ENCODE results near the gene ATL2. TPM values are rescaled to one million over a fixed set of nuclear protein-coding genes. Genes with fewer than 3 reads are reported as not detected.

The ATL2 gene
- total and polyA plus RNA-seq, 9 donors, result 28.1 to 44.1 (median 31.7) TPM

DNA sequence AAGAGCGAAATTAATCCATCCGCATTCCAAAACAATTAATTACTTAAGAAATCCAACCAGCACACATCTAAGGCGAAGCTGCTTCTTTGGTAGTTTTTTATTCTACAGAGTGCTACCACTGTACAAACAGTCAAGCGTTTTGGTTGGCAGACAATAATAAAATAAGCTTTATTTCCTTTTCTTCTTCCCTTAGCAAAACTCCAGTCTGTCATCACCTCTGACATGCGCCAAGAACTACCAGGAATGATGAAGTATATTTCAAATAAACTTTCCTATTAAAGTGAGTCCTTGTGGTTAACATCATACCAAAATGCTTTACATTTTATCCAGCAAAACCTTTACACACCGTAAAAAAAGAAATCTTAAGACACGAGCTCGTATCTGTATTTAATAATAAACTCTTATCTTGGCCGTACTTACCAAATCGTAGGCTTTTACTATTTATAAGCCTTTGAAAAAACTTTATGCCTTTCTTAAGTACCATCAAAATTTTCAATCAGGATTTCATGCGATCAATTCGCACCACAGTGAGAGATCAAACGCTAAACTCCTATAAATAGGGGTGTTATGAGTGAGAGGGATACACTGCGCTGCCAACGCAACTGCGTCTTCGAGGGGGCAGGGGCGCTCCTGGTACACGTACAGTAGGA lies 1.3 kb downstream of the ATL2 start:
- Histone ChIP-seq H3K36me3 (ENCODE audit: control insufficient read depth, insufficient read depth, low read length) (no peaks in the 10 kb centered on the region), H3K9me3 (replicated peaks; ENCODE audit: control insufficient read depth, low read depth, low read length) (no peaks in the 10 kb centered on the region), H3K4me3 (ENCODE audit: low read length) (peak overlapping the region; percentile 70), H3K4me1 (ENCODE audit: control insufficient read depth, insufficient read depth, low read length) (peaks cover 12% of the 10 kb centered on the region), H3K27ac (ENCODE audit: low read length) (peak overlapping the region; percentile 92), H3K27me3 (ENCODE audit: control insufficient read depth, insufficient read depth, low read length) (no peaks in the 10 kb centered on the region)
- peak; percentile 53 for DNase-seq
- 0% methylated on average over 5 of the region's 19 CpGs for whole genome bisulfite sequencing (ENCODE audit: insufficient coverage)

GRCh38 chr2:38374984-38375383 lies 2.1 kb downstream of the ATL2 start:
- no CpG with 5 or more reads among the region's 2 CpGs for WGBS (ENCODE audit: insufficient coverage)
- DNase-seq, result no peak
- Histone ChIP-seq H3K9me3 (replicated peaks; ENCODE audit: control insufficient read depth, low read depth, low read length) (no peaks in the 10 kb centered on the region), H3K4me1 (ENCODE audit: control insufficient read depth, insufficient read depth, low read length) (peaks cover 10% of the 10 kb centered on the region), H3K36me3 (ENCODE audit: control insufficient read depth, insufficient read depth, low read length) (no peaks in the 10 kb centered on the region), H3K27ac (ENCODE audit: low read length) (no peak overlapping the region), H3K27me3 (ENCODE audit: control insufficient read depth, insufficient read depth, low read length) (no peaks in the 10 kb centered on the region), H3K4me3 (ENCODE audit: low read length) (no peak overlapping the region)

GRCh38 chr2:38371235-38371634 lies 5.8 kb downstream of the ATL2 start:
- no peaks in the 10 kb centered on the region for H3K9me3 ChIP-seq (replicated peaks; ENCODE audit: control insufficient read depth, low read depth, low read length)
- H3K36me3 ChIP-seq (ENCODE audit: control insufficient read depth, insufficient read depth, low read length), result no peaks in the 10 kb centered on the region
- H3K4me1 ChIP-seq (ENCODE audit: control insufficient read depth, insufficient read depth, low read length), result peaks cover 2% of the 10 kb centered on the region
- WGBS (ENCODE audit: insufficient coverage), result 67% methylated on average over 1 of the region's 5 CpGs
- DNase-seq, result no peak
- H3K27ac ChIP-seq (ENCODE audit: low read length), result no peak overlapping the region
- no peaks in the 10 kb centered on the region for H3K27me3 ChIP-seq (ENCODE audit: control insufficient read depth, insufficient read depth, low read length)
- H3K4me3 ChIP-seq (ENCODE audit: low read length), result no peak overlapping the region

- Histone ChIP-seq H3K9me3 (replicated peaks; ENCODE audit: control insufficient read depth, low read depth, low read length) (no peaks in the 10 kb centered on the region), H3K27ac (ENCODE audit: low read length) (no peak overlapping the region), H3K4me1 (ENCODE audit: control insufficient read depth, insufficient read depth, low read length) (peaks cover 2% of the 10 kb centered on the region), H3K4me3 (ENCODE audit: low read length) (no peak overlapping the region), H3K27me3 (ENCODE audit: control insufficient read depth, insufficient read depth, low read length) (no peaks in the 10 kb centered on the region), H3K36me3 (ENCODE audit: control insufficient read depth, insufficient read depth, low read length) (no peaks in the 10 kb centered on the region)
- DNase-seq, result no peak
- WGBS (ENCODE audit: insufficient coverage), result 100% methylated on average over 1 of the region's 5 CpGs
These were observed 6.4 kb downstream of the ATL2 start for GRCh38 chr2:38370664-38371063.

- Histone ChIP-seq H3K4me3 (ENCODE audit: low read length) (no peak overlapping the region), H3K27me3 (ENCODE audit: control insufficient read depth, insufficient read depth, low read length) (no peaks in the 10 kb centered on the region), H3K4me1 (ENCODE audit: control insufficient read depth, insufficient read depth, low read length) (no peaks in the 10 kb centered on the region), H3K27ac (ENCODE audit: low read length) (peak overlapping the region; percentile 1), H3K9me3 (replicated peaks; ENCODE audit: control insufficient read depth, low read depth, low read length) (no peaks in the 10 kb centered on the region), H3K36me3 (ENCODE audit: control insufficient read depth, insufficient read depth, low read length) (no peaks in the 10 kb centered on the region)
- WGBS (ENCODE audit: insufficient coverage), result 17% methylated on average over 1 of the region's 2 CpGs
- no peak for DNase-seq
These were observed 14.8 kb downstream of the ATL2 start for GRCh38 chr2:38362232-38362631.

DNA sequence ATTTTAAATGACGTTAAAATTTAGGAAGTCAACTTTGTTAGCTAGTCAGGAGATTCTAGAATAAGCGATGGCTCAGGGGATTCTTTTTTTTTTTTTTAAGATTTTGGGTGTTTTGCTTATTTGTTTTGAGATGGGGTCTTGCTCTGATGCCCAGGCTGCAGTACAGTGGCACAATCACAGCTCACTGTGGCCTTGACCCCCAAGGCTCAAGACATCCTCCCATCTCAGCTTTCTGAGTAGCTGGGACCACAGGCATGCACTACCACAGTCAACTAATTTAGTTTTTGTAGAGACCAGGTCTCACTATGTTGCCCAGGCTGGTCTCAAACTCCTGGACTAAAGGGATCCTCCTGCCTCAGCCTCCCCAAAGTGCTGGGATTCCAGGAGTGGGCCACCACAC lies 16.9 kb downstream of the ATL2 start:
- no CpG with 5 or more reads among the region's 2 CpGs for WGBS (ENCODE audit: insufficient coverage)
- peaks cover 2% of the 10 kb centered on the region for H3K36me3 ChIP-seq (ENCODE audit: control insufficient read depth, insufficient read depth, low read length)
- no peak overlapping the region for H3K4me3 ChIP-seq (ENCODE audit: low read length)
- H3K4me1 ChIP-seq (ENCODE audit: control insufficient read depth, insufficient read depth, low read length), result no peaks in the 10 kb centered on the region
- H3K27me3 ChIP-seq (ENCODE audit: control insufficient read depth, insufficient read depth, low read length), result no peaks in the 10 kb centered on the region
- H3K27ac ChIP-seq (ENCODE audit: low read length), result no peak overlapping the region
- no peak for DNase-seq
- H3K9me3 ChIP-seq (replicated peaks; ENCODE audit: control insufficient read depth, low read depth, low read length), result no peaks in the 10 kb centered on the region

- Histone ChIP-seq H3K27ac (ENCODE audit: low read length) (no peak overlapping the region), H3K4me3 (ENCODE audit: low read length) (no peak overlapping the region), H3K36me3 (ENCODE audit: control insufficient read depth, insufficient read depth, low read length) (peaks cover 2% of the 10 kb centered on the region), H3K9me3 (replicated peaks; ENCODE audit: control insufficient read depth, low read depth, low read length) (no peaks in the 10 kb centered on the region), H3K4me1 (ENCODE audit: control insufficient read depth, insufficient read depth, low read length) (no peaks in the 10 kb centered on the region), H3K27me3 (ENCODE audit: control insufficient read depth, insufficient read depth, low read length) (no peaks in the 10 kb centered on the region)
- DNase-seq, result no peak
- WGBS (ENCODE audit: insufficient coverage), result no CpG with 5 or more reads among the region's 2 CpGs
These were observed 23.7 kb downstream of the ATL2 start for GRCh38 chr2:38353402-38353801.

DNA sequence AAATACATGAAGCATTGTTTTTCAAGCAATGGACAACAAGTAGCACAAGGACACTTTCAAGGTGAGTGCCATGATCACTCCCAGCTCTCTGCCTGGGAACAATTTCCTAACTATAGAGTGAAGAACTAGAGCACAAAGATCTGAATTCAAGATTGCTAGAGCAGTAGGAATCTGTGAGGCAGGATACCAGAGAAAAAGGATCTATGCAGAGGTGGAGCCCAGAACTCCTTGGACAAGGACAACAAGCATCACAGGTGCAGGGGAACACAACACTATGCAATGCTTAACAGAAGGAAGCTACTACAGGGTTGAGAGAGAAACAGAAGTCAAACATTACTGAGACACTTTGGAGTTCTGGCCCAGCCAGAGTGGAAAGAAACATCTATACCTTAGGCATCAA lies 24.7 kb downstream of the ATL2 start:
- peaks cover 2% of the 10 kb centered on the region for H3K36me3 ChIP-seq (ENCODE audit: control insufficient read depth, insufficient read depth, low read length)
- DNase-seq, result no peak
- H3K27ac ChIP-seq (ENCODE audit: low read length), result no peak overlapping the region
- no peaks in the 10 kb centered on the region for H3K27me3 ChIP-seq (ENCODE audit: control insufficient read depth, insufficient read depth, low read length)
- H3K9me3 ChIP-seq (replicated peaks; ENCODE audit: control insufficient read depth, low read depth, low read length), result no peaks in the 10 kb centered on the region
- no peak overlapping the region for H3K4me3 ChIP-seq (ENCODE audit: low read length)
- no peaks in the 10 kb centered on the region for H3K4me1 ChIP-seq (ENCODE audit: control insufficient read depth, insufficient read depth, low read length)

DNA sequence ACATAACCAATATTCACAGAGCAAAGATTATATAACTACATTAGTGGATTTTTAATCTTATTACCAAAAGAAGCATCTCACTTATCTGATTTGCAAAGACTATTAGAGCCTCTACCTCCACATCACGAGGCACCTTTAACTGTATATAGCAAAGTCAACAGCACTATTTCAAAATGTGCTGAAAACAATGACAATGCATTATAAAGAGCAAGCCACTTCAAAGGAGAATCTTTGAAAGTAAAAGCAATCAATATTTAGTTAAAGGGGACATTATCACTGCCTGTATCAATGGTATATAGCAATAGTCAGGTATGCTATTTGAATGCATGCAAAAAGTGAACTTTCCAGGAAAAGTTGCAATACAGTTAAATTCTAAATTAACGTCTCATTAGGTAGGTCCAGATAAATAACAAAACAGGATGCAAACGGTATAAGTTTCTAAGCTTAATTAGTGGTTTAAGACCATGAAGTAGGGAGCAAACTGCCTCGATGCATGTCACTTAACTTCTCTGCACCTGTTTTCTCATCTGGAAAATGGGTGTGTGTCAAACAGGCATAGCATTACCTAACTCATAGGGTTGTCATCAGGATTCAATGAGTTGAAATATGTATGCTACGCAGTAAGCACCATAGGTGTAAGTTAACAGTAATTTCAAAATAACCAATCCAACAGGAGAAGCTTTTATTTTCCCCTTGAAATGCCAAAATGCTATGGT lies 31.6 kb downstream of the ATL2 start:
- no peak overlapping the region for H3K27ac ChIP-seq (ENCODE audit: low read length)
- peaks cover 10% of the 10 kb centered on the region for H3K36me3 ChIP-seq (ENCODE audit: control insufficient read depth, insufficient read depth, low read length)
- H3K4me3 ChIP-seq (ENCODE audit: low read length), result no peak overlapping the region
- no peaks in the 10 kb centered on the region for H3K4me1 ChIP-seq (ENCODE audit: control insufficient read depth, insufficient read depth, low read length)
- no CpG with 5 or more reads among the region's 5 CpGs for WGBS (ENCODE audit: insufficient coverage)
- no peak for DNase-seq
- H3K9me3 ChIP-seq (replicated peaks; ENCODE audit: control insufficient read depth, low read depth, low read length), result no peaks in the 10 kb centered on the region
- no peaks in the 10 kb centered on the region for H3K27me3 ChIP-seq (ENCODE audit: control insufficient read depth, insufficient read depth, low read length)

DNA sequence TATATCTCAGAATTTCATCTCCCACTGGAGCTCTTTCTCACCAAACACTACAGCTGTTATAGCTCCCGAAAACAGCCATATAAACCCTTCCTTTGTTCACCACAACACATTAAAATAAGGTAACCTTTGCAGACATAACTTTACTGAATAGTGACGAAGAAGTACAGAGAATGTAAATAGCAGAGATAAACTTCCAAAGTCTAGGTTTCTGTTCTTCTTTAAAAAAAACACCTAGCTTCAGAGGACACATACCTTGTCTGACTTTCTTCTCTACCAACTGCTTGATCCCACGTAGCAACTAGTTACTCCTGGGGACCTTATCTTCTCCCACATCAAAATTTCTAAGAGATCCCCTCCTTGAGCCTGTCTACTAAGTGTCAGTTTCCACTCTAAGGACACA lies 32.3 kb downstream of the ATL2 start:
- DNase-seq, result no peak
- Histone ChIP-seq H3K4me3 (ENCODE audit: low read length) (no peak overlapping the region), H3K9me3 (replicated peaks; ENCODE audit: control insufficient read depth, low read depth, low read length) (no peaks in the 10 kb centered on the region), H3K27ac (ENCODE audit: low read length) (no peak overlapping the region), H3K27me3 (ENCODE audit: control insufficient read depth, insufficient read depth, low read length) (no peaks in the 10 kb centered on the region), H3K36me3 (ENCODE audit: control insufficient read depth, insufficient read depth, low read length) (peaks cover 10% of the 10 kb centered on the region), H3K4me1 (ENCODE audit: control insufficient read depth, insufficient read depth, low read length) (no peaks in the 10 kb centered on the region)
- WGBS (ENCODE audit: insufficient coverage), result 100% methylated on average over 1 of the region's 3 CpGs

Measured in muscle of leg (tissue), 11 donors.